Fibroblast of gingiva (primary cell): ENCODE results near the gene RPLP1.

ENCODE experiments used
- DNase-seq: peaks from one replicate; pipeline ENCODE4 v3.0.0-alpha.2; 2011; ENCODE audit warnings: low read depth

RPLP1 gene

GRCh38 chr15:69452692-69453521, at the start of gene RPLP1:
TSS of gene RPLP1 (plus strand) at chr15:69452818. CDS start at chr15:69452949, 131 bp downstream.
- DNase-seq = peak; percentile 94

- peak; percentile 69 for DNase-seq
These were observed 49.0 kb upstream of the RPLP1 start for GRCh38 chr15:69403594-69403993.

- DNase-seq = no peak
These were observed 47.5 kb upstream of the RPLP1 start for GRCh38 chr15:69405110-69405509.

- no peak for DNase-seq
These were observed 44.8 kb upstream of the RPLP1 start for GRCh38 chr15:69407719-69408400.

- DNase-seq = no peak
These were observed 43.8 kb upstream of the RPLP1 start for GRCh38 chr15:69408841-69409240.

GRCh38 chr15:69410248-69410874, 42.3 kb upstream of the RPLP1 start:
- DNase-seq = no peak

DNA sequence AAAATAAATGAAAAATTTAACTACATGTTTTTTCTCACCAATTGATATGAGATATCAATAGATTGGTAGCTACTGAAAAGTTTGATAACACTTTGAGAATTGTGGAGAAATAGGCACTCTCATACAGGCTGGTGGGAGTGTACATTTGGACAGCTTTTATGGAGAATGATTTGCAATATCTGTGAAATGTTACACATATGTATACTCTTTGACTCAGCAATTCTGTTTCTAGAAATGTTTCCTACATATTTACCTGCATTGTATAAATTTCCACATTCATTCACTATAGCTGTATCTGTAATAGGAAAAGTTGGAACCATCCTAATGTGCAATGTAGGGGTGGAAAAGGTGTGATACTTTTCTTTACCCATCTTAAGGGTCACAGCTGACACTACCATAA, 40.3 kb upstream of the RPLP1 start:
- DNase-seq = no peak

DNA sequence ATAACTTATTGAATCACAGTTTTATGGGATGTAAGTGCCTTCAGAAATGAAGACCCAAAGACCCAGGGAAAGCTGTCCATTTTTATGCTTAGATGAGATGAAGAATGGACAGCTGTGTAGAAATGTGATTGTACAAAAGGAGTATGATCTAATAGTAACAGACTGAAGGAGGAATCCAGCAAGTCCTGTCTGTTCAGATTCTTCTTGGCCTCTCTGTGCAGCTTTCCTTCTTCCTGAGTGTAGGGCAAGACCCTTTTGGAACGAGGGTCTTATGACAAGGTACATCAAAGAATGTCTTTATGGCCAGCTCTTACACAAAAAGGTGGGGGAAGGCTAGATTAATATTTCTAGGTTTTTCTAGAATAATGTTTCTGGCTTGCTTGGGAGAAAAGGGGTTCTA, 39.9 kb upstream of the RPLP1 start:
- no peak for DNase-seq

DNA sequence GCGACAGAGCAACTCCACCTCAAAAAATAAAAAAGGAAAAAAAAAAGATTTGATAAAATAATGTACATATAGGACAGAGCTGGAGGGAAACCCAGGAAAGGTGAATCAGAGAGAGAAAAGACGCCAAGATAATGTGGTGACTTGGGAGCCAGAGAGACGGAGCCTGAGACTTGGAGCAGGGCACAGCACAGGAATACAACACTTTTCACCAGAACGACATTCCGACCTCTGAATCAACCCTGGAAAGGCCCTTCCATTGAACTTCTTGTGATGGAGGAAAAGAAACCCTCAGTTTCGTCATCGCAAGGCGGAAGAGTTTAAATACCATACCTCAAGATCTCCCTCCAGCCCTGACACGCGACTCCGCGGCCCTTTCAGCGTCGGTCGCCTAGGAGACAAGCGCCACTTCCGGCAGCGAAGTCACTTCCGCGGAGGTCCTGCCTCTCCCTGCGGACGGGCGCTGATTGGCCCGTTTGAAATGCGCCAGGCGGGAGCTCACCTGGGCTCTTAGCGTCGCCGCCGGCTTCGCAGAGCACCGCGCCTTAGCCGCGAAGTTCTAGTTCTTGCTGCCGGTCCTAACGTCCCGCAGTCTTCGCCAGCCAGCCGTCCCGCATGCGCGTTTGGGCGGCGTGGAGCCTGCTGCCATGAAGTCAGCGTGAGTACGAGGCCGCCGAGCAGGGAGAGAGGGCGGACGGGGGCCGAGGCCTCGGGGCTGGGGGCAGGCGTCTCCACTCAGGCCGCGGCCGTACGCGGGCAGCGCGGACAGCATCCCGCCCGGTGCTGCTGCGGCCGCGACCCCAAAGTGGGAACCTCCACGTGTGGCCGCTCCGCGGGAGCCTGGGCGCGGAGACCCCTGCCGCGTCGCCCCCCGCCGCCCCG, 38.6 kb upstream of the RPLP1 start, which contains the start of gene KIF23:
KIF23 (plus strand) TSS at position 528 of the 879 bp plus-strand sequence; CDS start at position 645, 117 bp downstream.
- DNase-seq = peak; percentile 90

DNA sequence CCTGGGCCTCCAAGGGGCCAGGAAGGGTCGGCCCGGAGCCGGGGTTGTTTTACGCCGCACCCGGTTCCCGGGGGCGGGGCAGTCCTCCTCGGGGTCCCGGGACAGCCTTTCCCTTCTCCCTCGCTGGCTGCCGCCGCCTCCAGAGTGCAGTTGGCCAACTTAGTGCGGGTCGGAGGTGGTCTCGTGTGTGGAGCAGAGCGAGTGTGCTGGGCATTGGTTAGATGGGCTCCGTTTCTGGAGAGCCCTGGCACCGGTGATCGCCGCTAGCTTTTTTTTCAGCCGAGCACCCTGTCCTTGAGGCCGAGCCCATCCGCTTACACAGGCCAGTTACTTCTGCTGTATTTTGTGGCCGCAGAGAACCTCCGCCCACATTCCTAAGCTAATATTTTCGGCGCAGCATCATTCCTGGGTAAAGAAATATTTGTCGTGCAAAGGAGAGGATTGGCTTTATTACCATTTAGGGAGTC, 37.9 kb upstream of the RPLP1 start:
- DNase-seq = peak; percentile 87

- no peak for DNase-seq
These were observed 37.2 kb upstream of the RPLP1 start for GRCh38 chr15:69415381-69415780.

DNA sequence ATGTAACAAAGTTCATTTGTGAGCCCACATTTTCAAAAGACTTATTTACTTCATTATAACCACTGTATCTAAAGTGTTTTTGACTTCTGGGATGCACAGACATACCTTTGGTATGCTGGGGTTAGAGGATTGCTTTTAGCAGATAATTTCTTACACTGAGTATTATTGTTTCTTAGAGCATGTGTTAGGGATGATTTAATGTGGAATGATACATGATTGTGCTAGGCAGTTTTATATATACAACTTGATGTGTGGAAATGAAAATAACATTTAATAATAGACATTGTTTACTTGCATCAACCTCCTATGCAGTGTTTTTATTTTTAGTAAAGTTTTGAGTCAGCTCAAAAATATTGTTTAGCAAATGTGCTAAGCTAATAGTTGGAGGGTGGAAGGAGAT, 35.0 kb upstream of the RPLP1 start:
- peak; percentile 47 for DNase-seq

DNA sequence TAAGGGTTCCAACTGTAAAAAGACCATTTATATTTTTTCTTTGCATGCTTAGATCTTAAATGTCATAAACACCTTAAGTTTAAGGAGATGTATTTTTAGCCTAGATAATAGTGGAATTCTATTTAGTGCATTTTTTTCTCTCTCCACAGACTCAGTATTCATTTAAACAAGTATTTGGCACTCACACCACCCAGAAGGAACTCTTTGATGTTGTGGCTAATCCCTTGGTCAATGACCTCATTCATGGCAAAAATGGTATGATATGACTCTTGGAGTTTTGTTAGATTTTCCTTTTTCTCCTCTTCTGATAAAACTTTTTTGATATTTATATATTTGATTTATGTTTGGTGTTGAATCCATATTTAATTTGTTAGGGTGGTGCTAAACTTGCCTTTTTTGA, 31.1 kb upstream of the RPLP1 start:
- no peak for DNase-seq

- DNase-seq = no peak
These were observed 30.2 kb upstream of the RPLP1 start for GRCh38 chr15:69422336-69422895.

DNA sequence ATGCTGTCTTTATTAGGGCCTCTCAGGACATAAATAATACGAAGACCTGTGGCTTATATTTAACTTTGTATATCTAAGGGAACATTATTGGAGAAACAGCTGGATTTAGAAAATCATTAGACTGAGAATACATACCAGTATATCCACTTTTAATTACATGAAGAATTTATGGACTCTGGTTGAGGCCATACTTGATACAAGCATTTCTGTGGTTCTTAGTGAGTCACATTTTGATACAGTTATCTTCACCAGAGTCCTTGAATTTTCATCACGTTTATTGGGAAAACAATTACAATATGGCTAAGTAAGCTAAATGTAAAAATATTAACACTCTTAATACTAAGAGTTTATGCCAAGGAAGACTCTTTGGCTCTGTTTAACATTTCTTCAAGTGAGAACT, 28.6 kb upstream of the RPLP1 start:
- no peak for DNase-seq

DNA sequence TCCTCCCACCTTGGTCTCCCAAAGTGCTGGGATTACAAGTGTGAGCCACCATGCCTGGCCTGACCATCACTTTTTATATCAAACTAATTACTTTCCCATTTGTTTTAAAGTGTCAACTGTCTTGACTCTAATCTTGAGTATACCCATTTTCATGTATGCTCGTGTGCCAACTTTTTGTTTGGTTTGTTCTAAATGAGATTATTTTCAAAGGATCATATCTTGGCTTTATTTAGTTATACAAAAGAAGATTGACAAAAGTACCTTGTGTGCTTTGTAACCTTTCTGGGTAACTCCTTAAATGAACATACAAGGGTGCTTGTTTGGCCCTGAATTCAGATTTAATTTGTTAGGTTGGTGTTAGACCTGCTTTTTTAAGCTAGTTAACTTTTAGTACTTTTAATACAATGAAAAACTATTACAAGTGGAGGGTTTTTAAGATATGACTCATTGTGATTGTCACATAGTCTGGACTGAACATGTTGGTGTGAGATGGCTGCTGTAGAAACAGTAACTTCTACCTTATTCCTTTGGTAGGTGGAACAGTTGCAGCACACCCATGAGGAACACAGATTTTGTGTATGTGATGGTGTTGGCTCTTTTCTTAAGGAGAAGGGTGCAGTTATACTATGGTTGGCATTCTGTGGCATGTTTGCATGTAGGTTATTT, 27.7 kb upstream of the RPLP1 start:
- DNase-seq = no peak

GRCh38 chr15:69433831-69434230, 18.8 kb upstream of the RPLP1 start:
- DNase-seq = no peak

GRCh38 chr15:69434238-69434637, 18.4 kb upstream of the RPLP1 start:
- DNase-seq = no peak

DNA sequence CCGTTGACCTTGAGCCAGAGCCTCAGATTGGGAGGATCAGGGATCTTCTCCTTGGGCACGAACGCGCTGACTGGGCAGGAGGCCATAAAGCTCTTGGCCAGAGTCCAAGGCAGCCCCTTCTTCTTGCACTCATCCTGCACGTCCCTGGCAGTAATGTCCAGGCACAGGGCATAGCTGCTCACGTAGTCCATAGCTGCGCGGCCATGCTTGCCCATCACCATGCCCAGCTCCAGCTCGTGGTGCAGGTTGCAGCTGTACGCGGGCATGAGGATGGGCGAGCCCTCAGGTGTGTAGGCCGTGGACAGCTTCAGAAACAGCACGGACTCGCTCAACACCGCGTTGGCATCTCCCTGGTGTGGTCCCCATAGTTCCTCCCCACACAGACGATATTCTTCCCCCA, 17.9 kb upstream of the RPLP1 start:
- DNase-seq = no peak

GRCh38 chr15:69435985-69436384, 16.6 kb upstream of the RPLP1 start:
- DNase-seq = no peak

DNA sequence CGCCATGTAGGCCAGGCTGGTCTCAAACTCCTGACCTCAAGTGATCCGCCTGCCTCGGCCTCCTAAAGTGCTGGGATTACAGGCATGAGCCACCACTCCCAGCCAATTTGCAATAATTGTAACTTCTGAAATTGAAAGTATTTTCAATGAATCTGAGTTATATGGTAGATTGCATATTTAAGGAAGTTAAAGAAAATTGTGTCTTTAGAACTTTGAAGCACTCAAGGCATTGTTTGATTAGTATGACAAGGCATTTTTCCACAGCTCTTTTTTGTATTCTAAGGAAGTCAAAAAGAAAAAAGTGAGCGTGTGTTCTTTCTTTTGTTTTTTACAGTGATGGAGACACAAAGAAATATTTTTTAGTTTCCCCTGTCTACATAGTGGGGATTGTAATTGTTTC, 15.7 kb upstream of the RPLP1 start:
- no peak for DNase-seq
